ENCODE data around the gene GEMIN4. TPM values are rescaled to one million over a fixed set of nuclear protein-coding genes. Genes with fewer than 3 reads are reported as not detected.
"Not testable (repeated sequence)": the region's sequence is repeated elsewhere in the genome, so short reads cannot be mapped to it uniquely, and the experiment has no call there.

GEMIN4 gene
- total RNA-seq, 1 experiment from 2014 or later = 24.6 TPM

- Histone ChIP-seq H3K36me3 (ENCODE audit: low read depth, low read length) (peaks cover 12% of the 10 kb centered on the region), H4K20me1 (ENCODE audit: low read length) (no peaks in the 10 kb centered on the region), H3K4me3 (ENCODE audit: low read length) (no peak overlapping the region), H3K9me3 (ENCODE audit: low read length) (no peaks in the 10 kb centered on the region), H3K4me2 (ENCODE audit: low read length) (no peak overlapping the region), H3K27me3 (ENCODE audit: low read length) (no peaks in the 10 kb centered on the region), H3K27ac (ENCODE audit: low read length) (no peak overlapping the region), H2AFZ (ENCODE audit: low read length) (no peak overlapping the region), H3F3A (ENCODE audit: low read length, unreplicated experiment) (no peaks in the 10 kb centered on the region), H3K79me2 (ENCODE audit: low read length) (peaks cover 28% of the 10 kb centered on the region), H3K4me1 (ENCODE audit: insufficient read depth, low read length) (peaks cover 13% of the 10 kb centered on the region), H3K9me2 (replicated peaks; ENCODE audit: low read length) (no peaks in the 10 kb centered on the region), H3K9ac (ENCODE audit: low read length) (no peak overlapping the region)
- ATAC-seq (0 out of 2 replicates have a peak, but pooled peaks have one; percentile 35), DNase-seq (peak; percentile 35)
- BruUV-seq (replicated peaks) = no TSS peak
- intact Hi-C loops (cut with micrococcal nuclease) = loop anchor here (2.0 kb wide), 1 partner anchor 288 kb away; no protein-coding TSS in a partner anchor
- CTCF ChIA-PET = interaction anchor here (0.6 to 3.0 kb wide), 3 partner anchors 15 to 288 kb away, joined by 3 to 32 read pairs (median 3); no protein-coding TSS in a partner anchor
- TF ChIP-seq EZH2phosphoT487 (IDR thresholded peaks at IDR 0.05; ENCODE audit: borderline replicate concordance, low read length) (no peak), CTCF (conservative IDR thresholded peaks at IDR 0.05; ENCODE audit: low read depth, low read length) (peak; percentile 66), EZH2 (IDR thresholded peaks at IDR 0.05; ENCODE audit: low read length, unreplicated experiment) (no peak)
- POLR2A ChIA-PET (ENCODE audit: unreplicated experiment) = no interaction called here
Measured at GRCh38 chr17:700504-701094, 51.5 kb downstream of the GEMIN4 start.

- POLR2A ChIA-PET (ENCODE audit: unreplicated experiment) = no interaction called here
Measured at GRCh38 chr17:699345-699744, 52.7 kb downstream of the GEMIN4 start.

GRCh38 chr17:698096-698495, 54.0 kb downstream of the GEMIN4 start:
- H4K20me1 ChIP-seq (ENCODE audit: low read length); CTCF ChIA-PET; H3K4me3 ChIP-seq (ENCODE audit: low read length); H2AFZ ChIP-seq (ENCODE audit: low read length); H3K27ac ChIP-seq (ENCODE audit: low read length); H3K9me2 ChIP-seq (replicated peaks; ENCODE audit: low read length); H3F3A ChIP-seq (ENCODE audit: low read length, unreplicated experiment); DNase-seq; H3K9me3 ChIP-seq (ENCODE audit: low read length); POLR2A ChIA-PET (ENCODE audit: unreplicated experiment); H3K4me2 ChIP-seq (ENCODE audit: low read length); ATAC-seq; H3K9ac ChIP-seq (ENCODE audit: low read length); intact Hi-C loops (cut with micrococcal nuclease); BruUV-seq (replicated peaks); H3K27me3 ChIP-seq (ENCODE audit: low read length): not testable (repeated sequence)
- Histone ChIP-seq H3K36me3 (ENCODE audit: low read depth, low read length) (peaks cover 22% of the 10 kb centered on the region), H3K79me2 (ENCODE audit: low read length) (peaks cover 13% of the 10 kb centered on the region; the same call in 1 of the 2 replicates), H3K4me1 (ENCODE audit: insufficient read depth, low read length) (peaks cover 31% of the 10 kb centered on the region)

More at GRCh38 chr17:699345-699744, 52.7 kb downstream of the GEMIN4 start:
- Histone ChIP-seq H3K4me2 (ENCODE audit: low read length) (peak overlapping the region; percentile 64), H3K27ac (ENCODE audit: low read length) (no peak overlapping the region), H3K9me3 (ENCODE audit: low read length) (no peaks in the 10 kb centered on the region), H3K79me2 (ENCODE audit: low read length) (peaks cover 20% of the 10 kb centered on the region), H4K20me1 (ENCODE audit: low read length) (no peaks in the 10 kb centered on the region), H2AFZ (ENCODE audit: low read length) (0 out of 2 replicates have a peak overlapping the region, but pooled peaks have one; percentile 6), H3K9me2 (replicated peaks; ENCODE audit: low read length) (no peaks in the 10 kb centered on the region), H3K27me3 (ENCODE audit: low read length) (no peaks in the 10 kb centered on the region), H3F3A (ENCODE audit: low read length, unreplicated experiment) (no peaks in the 10 kb centered on the region), H3K4me3 (ENCODE audit: low read length) (peak overlapping the region; percentile 37; the same call in 1 of the 2 replicates), H3K4me1 (ENCODE audit: insufficient read depth, low read length) (peaks cover 22% of the 10 kb centered on the region), H3K36me3 (ENCODE audit: low read depth, low read length) (peaks cover 22% of the 10 kb centered on the region), H3K9ac (ENCODE audit: low read length) (no peak overlapping the region)
- no peak for TF ChIP-seq CTCF (conservative IDR thresholded peaks at IDR 0.05; ENCODE audit: low read depth, low read length)
- no peak for TF ChIP-seq EZH2 (IDR thresholded peaks at IDR 0.05; ENCODE audit: low read length, unreplicated experiment)
- no peak for TF ChIP-seq EZH2phosphoT487 (IDR thresholded peaks at IDR 0.05; ENCODE audit: borderline replicate concordance, low read length)
- ATAC-seq = peak; percentile 49
- CTCF ChIA-PET = interaction anchor here (0.6 to 3.0 kb wide), 2 partner anchors 14 to 287 kb away, joined by 3 to 32 read pairs; no protein-coding TSS in a partner anchor
- DNase-seq = peak; percentile 58
- no TSS peak for BruUV-seq (replicated peaks)
- intact Hi-C loops (cut with micrococcal nuclease) = no loop called here

All from PC-3 (cell line).